ENCODE measurements around the gene ALDH1L2.
"Not testable (repeated sequence)": the region's sequence is repeated elsewhere in the genome, so short reads cannot be mapped to it uniquely, and the experiment has no call there.

Gene ALDH1L2

DNA sequence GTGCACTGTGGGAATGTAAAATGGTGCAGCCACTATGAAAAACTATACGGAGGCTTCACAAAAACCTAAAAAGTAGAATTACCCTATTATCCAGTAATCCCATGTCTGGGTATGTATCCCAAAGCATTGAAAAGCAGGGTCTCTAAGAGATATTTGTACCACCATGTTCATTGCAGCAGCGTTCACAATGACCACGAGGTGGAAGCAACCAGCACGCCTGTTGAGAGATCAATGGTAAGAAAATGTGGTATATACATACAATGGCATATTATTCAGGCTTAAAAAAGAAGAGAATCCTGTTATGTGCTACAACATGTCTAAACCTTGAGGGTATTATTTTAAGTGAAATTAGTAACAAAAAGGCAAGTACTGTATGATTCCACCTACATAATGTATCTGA lies 99.1 kb downstream of the ALDH1L2 start:
- no peak for DNase-seq (ENCODE audit: low read depth in 3 of 3)

DNA sequence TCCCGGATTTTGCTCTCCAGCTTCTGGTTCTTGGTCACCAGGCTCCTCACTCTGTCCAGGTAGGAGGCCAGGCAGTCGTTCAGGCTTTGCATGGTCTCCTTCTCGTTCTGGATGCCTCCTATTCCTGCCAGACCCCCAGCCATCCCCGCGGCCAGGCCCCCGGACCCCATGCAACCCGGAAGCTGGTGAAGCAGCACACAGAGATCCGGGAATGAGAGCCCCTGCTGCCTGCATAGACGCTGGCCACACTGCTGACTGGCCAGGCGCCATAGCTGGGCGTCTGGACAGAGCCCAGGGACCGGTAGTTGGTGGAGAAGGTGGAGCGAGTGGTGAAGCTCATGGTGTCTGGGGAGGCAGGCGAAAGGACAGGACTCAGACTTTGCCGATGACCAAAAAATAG lies 106.6 kb downstream of the ALDH1L2 start:
- not testable (repeated sequence) for DNase-seq (ENCODE audit: low read depth in 3 of 3)

DNA sequence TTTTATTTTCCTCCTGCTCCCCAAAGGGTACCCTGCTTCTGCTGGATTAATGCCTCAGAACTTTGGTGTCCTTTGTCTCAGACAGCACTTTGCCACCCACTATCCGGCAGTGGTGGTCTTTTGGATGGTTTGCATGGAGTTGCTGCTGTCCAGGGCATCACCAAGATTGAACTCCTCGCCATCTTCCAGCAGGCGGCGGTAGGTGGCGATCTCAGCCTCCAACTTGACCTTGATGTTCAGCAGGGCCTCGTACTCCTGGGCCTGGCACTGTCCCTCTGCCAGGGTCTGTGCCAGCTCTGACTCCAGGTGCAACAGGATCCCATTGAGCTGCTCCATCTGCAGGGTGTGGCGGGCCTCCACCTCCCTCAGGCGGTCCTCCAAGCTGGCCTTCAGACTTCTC lies 107.6 kb downstream of the ALDH1L2 start:
- DNase-seq (ENCODE audit: low read depth in 3 of 3), result no peak

DNA sequence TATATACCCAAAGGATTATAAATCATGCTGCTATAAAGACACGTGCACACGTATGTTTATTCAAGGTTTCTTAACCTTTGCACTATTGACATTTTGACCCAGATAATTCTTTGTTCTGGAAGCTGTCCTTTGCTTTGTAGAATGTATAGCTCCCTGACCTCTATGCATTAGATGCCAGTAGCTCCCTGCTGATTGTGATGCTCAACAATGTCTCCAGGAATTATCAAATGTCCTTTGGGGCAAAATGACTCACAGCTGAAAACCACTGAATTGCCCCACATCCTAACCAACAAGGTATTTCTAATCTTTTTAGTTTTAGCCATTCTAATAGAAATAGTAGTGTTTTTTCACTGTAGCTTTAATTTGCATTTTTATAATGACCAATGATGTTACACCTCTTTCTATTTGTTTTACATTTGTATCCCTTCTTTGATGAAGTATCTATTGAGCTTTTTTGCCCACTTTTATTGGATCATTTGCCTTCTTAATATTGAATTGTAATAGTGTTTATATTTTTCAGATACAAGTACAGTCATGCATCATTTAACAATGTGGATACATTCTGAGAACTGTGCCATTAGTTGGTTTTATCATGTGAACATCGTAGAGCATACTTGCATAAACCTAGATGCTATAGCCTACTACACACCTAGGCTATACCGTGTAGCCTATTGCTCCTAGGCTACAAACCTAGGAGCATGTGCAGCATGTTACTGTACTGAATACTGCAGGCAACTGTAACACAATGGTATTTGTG lies 108.5 kb downstream of the ALDH1L2 start:
- no peak for DNase-seq (ENCODE audit: low read depth in 3 of 3)

DNA sequence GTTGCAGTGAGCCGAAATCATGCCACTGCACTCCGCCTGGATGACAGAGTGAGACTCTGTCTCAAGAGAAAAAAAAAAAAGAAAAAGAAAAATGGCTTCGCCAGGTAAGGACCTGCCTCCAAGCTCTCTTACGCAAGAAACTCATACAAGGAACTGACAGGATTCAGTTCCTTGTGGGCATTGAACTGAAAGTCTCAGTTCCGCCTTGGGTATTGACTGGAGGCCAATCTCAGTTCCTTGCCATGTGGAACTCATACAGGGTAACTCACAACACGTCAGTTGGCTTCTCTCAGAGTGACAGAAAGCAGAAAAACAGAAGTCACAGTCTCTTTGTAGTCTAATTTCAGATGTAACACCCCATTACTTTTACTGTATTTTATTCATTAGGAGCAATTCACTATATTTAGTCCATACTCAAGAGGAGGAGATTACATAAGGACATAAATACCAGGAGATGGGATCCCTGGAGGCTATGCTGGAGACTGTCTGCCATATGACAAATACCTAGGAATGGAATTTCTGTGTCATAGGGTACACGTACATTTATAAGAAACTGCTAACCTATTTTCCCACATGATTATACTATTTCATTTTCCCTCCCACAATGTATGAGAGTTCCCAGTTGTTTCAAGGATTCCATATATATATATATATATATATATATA lies 109.5 kb downstream of the ALDH1L2 start:
- no peak for DNase-seq (ENCODE audit: low read depth in 3 of 3)

DNA sequence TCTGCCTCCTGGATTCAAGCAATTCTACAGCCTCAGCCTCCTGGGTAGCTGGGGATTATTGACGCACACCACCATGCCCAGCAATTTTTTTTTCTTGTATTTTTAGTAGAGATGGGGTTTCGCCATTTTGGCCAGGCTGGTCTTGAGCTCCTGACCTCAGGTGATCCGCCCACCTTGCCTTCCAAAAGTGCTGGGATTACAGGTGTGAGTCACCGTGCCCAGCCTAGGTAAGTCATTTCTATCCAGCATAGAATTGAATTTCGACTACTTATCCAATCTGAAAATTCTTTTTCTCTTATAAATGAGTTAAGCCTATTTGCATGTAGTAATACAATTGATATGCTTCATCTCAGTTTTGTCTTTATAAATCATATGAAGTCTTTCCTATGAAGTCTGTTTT lies 111.0 kb downstream of the ALDH1L2 start:
- DNase-seq (ENCODE audit: low read depth in 3 of 3), result no peak

DNA sequence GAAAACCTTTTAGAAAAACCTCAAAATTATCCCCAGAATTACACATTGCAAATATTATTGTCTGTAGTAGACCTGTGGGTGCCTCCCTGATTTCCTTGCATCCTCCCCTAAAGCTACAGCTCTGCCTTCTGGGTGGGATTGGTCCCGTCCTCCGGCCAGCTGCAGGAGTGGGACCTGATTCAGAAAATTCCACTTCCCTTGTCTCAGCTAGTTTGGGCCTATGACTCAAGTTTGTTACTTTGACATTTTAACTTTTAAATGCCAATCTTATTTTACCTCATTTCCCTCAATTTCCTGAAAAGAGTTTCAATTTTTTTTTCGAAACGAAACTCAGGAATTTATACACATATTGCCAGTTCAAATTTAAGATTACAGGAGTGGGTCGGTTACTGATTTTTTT lies 113.0 kb downstream of the ALDH1L2 start:
- no peak for DNase-seq (ENCODE audit: low read depth in 3 of 3)
